ENCODE results near the gene COG4.

COG4 gene

GRCh38 chr16:70523076-70523742 lies at the start of gene COG4:
TSS of gene COG4 (minus strand) at chr16:70523554. CDS start at chr16:70523543, 11 bp downstream.
- H3K27me3 ChIP-seq (replicated peaks; ENCODE audit: control insufficient read depth, insufficient read depth, low read length): no peaks in the 10 kb centered on the region
- peak within 1 kb of the TSS; percentile 89 for H3K4me3 ChIP-seq (replicated peaks; ENCODE audit: low read depth, low read length)
- no peak for TF ChIP-seq CTCF (IDR thresholded peaks at IDR 0.05; ENCODE audit: insufficient read depth, low read length, poor library complexity, severe bottlenecking)
- DNase-seq (ENCODE audit: extremely low read depth, insufficient read length): peak; percentile 88
- H3K36me3 ChIP-seq (ENCODE audit: control insufficient read depth, insufficient read depth, low read length): peaks cover 2% of the 10 kb centered on the region

- no peak for DNase-seq (ENCODE audit: extremely low read depth, insufficient read length)
- no peak overlapping the region for H3K4me3 ChIP-seq (replicated peaks; ENCODE audit: low read depth, low read length)
- no peaks in the 10 kb centered on the region for H3K27me3 ChIP-seq (replicated peaks; ENCODE audit: control insufficient read depth, insufficient read depth, low read length)
- H3K36me3 ChIP-seq (ENCODE audit: control insufficient read depth, insufficient read depth, low read length): peaks cover 36% of the 10 kb centered on the region
- TF ChIP-seq CTCF (IDR thresholded peaks at IDR 0.05; ENCODE audit: insufficient read depth, low read length, poor library complexity, severe bottlenecking): no peak
These were observed 49.5 kb upstream of the COG4 start for GRCh38 chr16:70572926-70573270.

GRCh38 chr16:70572050-70572925 lies 48.9 kb upstream of the COG4 start:
- TF ChIP-seq CTCF (IDR thresholded peaks at IDR 0.05; ENCODE audit: insufficient read depth, low read length, poor library complexity, severe bottlenecking): no peak
- peaks cover 38% of the 10 kb centered on the region for H3K36me3 ChIP-seq (ENCODE audit: control insufficient read depth, insufficient read depth, low read length)
- H3K27me3 ChIP-seq (replicated peaks; ENCODE audit: control insufficient read depth, insufficient read depth, low read length): no peaks in the 10 kb centered on the region
- DNase-seq (ENCODE audit: extremely low read depth, insufficient read length): no peak
- no peak overlapping the region for H3K4me3 ChIP-seq (replicated peaks; ENCODE audit: low read depth, low read length)

- no peak for TF ChIP-seq CTCF (IDR thresholded peaks at IDR 0.05; ENCODE audit: insufficient read depth, low read length, poor library complexity, severe bottlenecking)
- H3K27me3 ChIP-seq (replicated peaks; ENCODE audit: control insufficient read depth, insufficient read depth, low read length): no peaks in the 10 kb centered on the region
- peaks cover 44% of the 10 kb centered on the region for H3K36me3 ChIP-seq (ENCODE audit: control insufficient read depth, insufficient read depth, low read length)
- no peak for DNase-seq (ENCODE audit: extremely low read depth, insufficient read length)
- H3K4me3 ChIP-seq (replicated peaks; ENCODE audit: low read depth, low read length): no peak overlapping the region
These were observed 48.3 kb upstream of the COG4 start for GRCh38 chr16:70571623-70572022.

- no peak overlapping the region for H3K4me3 ChIP-seq (replicated peaks; ENCODE audit: low read depth, low read length)
- no peaks in the 10 kb centered on the region for H3K27me3 ChIP-seq (replicated peaks; ENCODE audit: control insufficient read depth, insufficient read depth, low read length)
- no peak for TF ChIP-seq CTCF (IDR thresholded peaks at IDR 0.05; ENCODE audit: insufficient read depth, low read length, poor library complexity, severe bottlenecking)
- peaks cover 45% of the 10 kb centered on the region for H3K36me3 ChIP-seq (ENCODE audit: control insufficient read depth, insufficient read depth, low read length)
- no peak for DNase-seq (ENCODE audit: extremely low read depth, insufficient read length)
These were observed 47.7 kb upstream of the COG4 start for GRCh38 chr16:70570967-70571570.

Measured in GM06990 (cell line).